CD4-positive, alpha-beta T cell treated with Interleukin-1 beta for 1 hour (primary cell): Measurements from ENCODE around the gene NPTXR.

ENCODE experiments used
- DNase-seq, 2 donors: peaks; one replicate each; pipeline ENCODE4 v3.0.0-alpha.2; 2020 to 2022

NPTXR gene

DNA sequence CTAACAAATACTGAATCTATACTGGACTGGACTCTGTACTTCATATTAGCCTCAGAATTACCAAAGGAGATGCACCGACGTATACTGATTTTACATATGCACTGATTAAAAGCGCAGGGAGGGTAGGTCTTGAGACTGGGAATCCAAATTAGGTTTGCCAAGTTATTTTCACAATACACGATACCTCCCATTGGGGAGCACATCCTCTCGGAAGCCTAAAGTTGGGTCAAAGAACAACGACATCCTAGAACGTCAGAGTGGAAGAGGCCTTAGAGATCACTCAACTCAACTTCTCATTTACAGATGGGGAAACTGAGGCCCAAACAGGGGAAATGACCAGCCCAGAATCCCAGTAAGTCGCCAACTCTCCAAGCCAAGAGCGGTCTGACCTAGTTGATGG, 50.5 kb downstream of the NPTXR start:
- no peak for DNase-seq

DNA sequence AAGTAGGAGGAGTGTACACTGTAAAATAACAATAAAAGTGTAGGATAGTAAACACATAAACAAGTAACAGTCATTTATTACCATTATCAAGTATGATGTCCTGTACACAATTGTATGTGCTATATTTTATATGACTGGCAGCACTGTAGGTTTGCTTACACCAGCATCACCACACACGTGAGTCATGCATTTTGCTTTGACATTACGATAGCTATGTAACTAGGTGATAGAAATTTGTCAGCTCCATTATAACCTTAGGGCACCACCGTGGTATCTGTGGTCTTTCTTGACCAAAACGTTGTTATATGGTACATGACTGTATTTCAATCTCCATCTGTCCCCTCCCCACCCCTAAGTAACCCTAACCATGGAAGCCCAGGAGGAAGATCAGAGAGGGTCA, 51.0 kb downstream of the NPTXR start:
- no peak for DNase-seq

DNA sequence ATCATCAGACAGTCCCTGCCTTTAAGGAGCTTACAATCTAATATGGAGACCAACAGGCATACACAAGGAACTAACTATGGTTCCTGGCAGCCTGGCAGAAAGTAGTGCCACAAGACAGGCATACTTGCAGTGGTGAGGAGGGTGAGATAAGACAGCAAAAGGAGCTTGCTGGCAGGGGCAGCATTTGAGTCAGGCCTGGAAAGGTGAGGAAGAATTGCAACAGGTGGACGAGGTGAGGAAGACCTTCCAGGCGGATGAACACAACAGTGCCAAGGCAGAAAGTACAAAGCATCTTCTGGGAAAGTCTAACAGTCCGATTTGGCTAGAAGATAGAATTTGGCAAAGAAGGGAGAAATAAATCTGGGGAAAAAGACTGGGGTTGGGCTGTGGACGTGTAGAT, 54.2 kb downstream of the NPTXR start:
- DNase-seq, result no peak

DNA sequence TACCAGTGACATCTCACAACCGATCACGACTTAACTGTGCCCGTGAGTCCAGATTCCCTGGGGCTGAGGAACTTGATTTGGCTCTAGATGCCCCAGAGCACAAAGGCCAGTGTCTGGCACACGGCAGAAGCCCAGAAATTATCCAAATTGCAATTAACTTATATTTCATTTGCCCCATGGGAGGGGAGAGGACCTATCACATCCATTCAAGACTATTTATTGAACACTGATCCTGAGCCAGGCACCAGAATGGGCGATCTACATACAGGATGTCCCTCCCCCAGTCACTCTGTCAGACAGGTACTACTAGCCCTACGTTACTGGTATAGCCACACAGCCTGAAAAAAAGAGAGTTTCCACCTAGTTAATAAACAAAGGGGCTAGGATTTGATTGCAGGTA, 55.0 kb downstream of the NPTXR start:
- no peak for DNase-seq

DNA sequence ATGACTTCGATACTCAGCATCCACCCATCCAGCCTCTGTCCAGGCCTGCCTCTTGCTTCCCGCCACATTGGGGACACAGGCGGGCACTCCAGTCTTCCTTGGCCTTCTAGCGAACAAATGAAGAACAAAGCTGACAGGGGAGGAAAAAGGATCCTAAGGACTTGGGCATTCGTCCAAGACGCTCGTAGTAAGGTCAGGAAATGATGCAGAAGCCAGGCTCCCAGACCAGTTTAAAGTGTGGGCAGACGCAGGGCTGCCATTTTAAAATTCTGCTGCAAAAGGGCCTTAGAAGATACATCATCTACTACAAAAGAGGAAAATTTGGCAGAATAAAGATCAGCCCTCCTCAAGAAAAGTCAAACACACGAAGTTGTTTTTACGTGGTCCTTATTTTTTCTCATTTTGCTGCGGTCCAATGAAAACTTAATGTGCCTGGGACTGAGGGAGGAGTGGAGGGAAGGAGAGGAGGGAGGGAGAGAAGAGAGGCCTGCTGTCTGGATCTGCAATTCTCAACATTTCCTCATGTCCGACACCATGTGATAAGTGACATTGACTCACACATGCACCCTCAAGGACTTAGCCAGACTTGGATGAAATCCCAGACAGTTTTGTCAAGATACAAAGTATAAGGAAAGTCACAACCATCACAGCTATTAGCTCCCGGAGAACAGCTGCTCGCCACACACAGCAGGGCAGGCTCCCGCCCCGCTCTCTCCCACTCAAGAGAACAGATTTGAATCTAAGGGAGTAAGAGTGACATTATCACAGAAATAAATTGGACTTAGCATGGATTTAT, 55.6 kb downstream of the NPTXR start:
- no peak for DNase-seq

DNA sequence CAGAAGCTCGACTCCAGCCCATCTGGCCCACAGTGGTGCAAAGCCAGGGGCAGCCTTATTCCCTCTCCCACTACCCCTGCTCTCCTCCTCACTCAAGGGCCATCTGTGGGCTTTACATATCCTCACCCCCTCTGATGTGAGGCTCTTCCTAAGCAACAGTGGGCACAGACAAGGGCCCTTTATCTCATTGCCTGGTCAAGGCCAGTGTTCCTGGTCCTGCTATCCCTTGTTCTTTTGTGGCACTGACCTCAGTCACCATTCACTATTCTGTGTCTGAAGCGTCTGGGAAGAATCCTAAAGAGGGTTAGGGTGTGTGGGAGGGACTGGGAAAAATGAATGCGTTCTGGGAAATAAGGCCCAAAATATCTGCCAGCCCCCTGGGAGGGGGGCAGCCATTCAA, 57.2 kb downstream of the NPTXR start:
- DNase-seq, result no peak

DNA sequence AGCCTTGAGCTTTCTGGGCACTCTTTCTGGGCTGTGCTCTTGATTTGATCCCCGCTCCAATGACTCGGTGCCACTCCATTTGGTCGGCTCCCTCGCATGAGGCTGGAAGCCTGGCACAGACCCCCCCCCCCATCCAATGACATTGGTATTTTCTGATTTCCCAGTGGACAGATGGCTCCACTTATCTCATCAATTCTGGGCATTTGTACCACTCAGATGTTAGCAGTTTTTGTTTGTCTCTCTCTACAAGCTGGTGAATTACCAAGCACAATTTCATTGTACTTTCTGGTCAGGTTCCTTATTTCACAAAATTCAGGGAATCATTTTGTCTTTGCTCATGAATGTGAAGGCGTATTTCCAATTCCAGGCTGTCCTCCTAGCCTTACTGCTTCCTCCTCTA, 59.0 kb downstream of the NPTXR start:
- DNase-seq, result no peak

DNA sequence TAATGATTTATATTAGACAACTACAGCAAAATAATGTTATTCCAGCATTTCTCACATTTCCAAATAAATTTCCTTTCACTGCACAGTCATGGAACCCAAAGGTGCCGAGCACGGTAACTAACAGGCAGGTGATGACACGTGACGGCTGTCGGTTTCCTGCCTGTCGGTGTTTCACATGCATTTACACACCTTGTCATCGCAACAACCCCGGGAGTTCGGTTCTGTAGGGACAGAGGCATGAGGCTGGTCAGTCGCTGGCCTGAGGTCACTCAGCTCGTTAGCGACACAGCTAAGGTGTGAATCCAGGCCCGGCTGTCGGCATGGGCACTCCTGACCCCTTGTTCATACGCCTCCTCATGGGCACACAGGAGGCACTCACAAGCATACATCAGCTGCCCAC, 59.8 kb downstream of the NPTXR start:
- no peak for DNase-seq

DNA sequence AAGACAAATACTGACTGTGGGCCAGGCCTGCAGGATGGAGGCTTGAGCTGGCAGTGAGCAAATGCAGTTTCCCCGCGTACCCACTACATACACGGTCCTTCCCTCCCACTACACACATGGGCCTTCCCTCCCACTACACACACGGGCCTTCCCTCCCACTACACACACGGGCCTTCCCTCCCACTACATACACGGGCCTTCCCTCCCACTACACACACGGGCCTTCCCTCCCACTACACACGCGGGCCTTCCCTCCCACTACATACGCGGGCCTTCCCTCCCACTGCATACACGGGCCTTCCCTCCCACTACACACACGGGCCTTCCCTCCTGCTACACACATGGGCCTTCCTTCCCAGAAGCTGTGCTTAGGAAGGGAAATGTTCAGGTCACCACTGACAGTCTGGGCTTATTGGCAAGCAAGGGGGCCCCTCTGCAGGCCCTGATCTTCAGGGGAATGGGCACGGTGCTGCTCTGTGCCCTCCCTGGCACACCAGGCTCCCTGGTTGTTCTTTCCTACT, 60.7 kb downstream of the NPTXR start:
- no peak for DNase-seq

DNA sequence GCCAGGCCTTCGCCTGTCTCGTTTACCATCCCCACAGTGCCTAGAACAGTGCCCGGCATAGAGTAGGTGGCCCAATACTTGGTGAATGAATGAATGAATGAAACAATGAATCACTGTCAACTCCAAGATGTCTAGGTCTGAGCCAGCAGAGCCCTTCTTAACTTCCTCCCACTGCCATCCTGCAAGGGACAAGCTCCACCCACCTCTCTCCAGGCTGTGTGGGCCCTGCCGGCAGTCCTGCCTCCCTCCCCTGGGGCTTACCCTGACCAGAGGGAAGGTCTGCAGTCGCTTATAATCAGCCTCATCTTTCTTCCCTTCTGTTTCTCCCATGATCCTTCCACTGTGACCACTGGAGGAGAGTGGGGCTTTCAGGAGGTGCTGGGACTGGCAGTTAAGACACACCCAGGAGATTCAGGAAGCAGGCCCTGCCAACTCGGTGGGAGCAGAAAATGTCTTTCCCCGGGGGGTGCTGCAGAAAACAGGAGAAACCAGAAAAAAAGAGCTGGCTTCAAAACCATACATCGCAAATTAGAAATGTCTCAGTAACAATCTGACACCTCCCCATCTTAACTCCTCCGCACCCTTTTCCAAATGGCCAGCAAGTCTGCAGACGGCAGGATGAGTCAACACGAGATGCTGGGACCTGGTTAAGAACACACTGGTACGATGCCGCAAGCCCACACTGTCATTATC, 61.3 kb downstream of the NPTXR start:
- no peak for DNase-seq

DNA sequence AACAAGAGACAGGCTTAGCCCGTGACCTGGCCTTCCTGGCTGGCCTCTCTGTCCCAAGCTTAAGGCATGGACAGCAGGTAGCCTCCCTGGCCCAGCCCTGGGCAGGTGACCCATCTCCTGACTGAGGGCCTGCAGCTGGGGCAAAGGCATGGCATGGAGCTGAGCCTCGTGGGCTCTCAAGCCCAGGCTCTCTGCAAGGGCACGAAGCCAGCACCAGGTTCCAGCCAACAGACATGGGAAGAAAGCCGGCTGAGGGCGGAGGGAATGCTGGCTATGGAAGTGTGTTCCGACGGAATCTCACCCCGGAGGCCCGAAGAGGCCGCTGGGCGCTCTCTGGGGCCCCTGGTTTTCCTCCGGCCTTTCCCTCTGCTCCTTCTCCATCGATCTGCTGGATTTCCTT, 62.8 kb downstream of the NPTXR start:
- DNase-seq, result no peak

DNA sequence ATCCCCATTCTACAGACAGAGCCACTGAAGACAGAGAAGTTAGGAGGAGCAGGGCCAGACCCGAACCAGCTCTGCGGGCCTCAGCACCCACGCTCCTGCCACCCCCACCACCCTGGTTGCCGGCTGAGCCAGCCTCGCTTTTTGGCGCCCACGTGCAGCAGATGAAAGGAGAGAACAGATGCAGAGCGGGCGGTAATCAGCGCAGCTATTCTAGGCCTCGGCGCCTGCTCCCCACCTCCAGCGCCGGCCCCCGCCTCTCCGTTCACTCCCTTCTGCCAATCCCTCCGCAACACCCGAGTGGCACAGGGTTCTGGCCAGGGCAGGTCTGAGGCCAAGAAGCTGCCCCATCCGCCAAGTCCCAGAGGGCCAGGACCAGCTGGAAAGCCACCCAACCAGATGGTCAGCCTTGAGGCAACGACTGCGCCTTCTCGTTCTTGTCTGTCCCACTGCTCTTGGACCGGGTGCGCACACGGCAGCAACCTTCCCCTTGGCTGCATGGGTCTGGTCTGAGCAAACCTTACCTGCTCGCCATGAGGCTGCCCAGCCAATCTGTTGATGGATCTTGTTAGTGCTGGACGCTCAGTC, 66.6 kb downstream of the NPTXR start:
- DNase-seq, result no peak

DNA sequence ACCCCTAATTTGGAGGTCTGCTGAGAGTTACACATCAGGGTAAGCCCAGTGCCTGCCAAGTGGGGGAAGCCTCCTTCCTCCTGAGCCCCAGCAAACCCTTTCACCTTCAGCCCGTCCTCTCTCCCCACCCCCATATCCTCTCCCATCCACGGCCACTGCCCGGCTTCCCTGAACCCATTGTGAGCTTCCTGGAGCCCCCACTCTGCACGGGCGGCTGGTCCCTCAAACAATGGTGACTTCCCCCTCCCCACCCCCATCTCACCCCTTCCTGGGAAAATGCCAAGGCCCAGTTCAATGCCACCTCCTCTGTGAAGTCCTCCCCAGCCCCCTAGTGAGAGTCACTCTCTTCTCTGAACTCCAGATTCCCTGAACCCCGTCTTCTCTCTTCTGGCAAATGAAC, 67.7 kb downstream of the NPTXR start:
- no peak for DNase-seq

DNA sequence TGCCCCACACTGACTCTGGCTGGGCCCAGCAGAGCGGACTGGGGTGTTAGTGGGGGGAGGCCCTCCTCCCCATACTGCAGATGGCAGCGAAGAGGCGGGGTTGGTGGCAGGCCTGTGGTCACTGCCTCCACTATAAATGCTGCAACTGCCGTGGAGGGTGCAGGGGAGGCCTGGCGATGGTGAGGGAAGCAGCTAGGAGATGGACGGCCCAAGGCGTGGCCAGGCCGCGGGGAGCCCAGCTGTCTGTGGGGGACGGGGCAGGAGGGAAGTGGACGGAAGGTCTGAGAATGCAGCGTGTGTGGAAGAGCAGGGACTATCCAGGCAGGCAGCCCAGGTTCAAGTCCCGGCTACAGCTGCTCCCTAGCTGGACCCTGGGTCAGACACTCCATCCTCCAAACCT, 68.2 kb downstream of the NPTXR start:
- DNase-seq, result no peak

DNA sequence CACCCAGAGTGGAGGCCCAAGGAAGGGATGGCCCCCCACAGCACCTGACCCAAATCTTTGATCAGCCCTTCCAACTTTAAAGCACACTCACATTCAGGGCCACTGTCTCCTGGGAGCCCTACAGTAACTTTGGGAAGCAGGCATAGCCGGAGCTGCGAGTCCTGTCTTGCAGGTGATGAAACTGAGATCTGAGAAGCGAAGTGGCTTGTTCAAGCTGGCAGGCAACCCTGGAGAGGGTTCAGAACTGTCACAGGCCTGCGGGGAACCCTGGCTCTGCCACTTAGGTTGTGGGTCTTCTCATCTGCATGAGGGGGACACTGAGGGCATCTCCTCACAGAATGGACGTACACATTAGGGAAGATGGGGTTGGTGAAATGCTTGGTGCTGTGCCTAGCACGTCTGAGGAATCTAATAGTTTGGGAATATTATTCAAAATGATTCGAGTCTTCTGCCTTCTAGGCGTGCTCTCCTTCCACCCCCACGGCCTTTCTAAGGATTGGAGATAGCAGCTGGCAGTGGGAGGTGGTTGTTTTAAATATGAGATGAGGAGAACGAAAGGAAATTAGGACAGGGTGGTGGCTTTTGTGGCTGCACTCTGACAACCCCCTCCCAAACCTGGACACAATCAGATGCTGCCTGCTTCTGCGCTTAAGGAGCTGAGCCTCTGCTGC, 69.2 kb downstream of the NPTXR start:
- DNase-seq, result no peak

DNA sequence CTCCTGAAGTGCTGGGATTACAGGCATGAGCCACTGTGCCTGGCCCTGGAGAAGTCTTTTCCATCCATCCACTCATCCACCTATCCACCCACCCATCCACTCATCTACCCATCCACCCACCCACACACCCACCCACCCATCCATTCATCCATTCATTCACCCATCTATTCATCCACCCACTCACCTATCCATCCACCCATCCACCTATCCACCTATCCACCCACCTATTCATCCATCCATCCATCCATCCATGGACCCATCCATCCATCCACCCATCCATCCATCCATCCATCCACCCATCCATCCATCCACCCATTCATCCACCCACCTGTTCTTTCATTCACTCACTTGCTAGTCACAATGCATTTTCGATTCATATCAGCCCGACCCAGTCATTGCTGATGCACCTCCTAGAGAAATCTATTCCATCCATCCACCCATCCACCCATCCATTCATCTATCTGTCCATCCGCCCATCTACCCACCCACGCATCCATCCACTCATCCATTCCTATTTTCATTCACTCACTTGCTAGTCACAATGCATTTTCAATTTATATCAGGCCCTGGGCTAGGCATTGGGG, 70.4 kb downstream of the NPTXR start:
- DNase-seq, result no peak

DNA sequence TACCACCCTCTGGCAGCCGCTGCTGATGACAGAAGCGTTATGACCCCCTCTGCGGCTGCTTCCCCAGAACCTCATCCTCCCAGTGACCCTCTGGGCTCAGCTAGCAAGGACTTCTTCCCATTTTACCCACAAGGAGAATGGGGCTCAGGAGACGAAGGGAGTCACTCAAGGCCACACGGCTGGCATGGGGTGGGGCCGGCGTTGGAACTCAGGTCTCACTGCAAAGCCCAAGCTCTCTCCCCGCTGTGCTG, 71.3 kb downstream of the NPTXR start:
- no peak for DNase-seq

DNA sequence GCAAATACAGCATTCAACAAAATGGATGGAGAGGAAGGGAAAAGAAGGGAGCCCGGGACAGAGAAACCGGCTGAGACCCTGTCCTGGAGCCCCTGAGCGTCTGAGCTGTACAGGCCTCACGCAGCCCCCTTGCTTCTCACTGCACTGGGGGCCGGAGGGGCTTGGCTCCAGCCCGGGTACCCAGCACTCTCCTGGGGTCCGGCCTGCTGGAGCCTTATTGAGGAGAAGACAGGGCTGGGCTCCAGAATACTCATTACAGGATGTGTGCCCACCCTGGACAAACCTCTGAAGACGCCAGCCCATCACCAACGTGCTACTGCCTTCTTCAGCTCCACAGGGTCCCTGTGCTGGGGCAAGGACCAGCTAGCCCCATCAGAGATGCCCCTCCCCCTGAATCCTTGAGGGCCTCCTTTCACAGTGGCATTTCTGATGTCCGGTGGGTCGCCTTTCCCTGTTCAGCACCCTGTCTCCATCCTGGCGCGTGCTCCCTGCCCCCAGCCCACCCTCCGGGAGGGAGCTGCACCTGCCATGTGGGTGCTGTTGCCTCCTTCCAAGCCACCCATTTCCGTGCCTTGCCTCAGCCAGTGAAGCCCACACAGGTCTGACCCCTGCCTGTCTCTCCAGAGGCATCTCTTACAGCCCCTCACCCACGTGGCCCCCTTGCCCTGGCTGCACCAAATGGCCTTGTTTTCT, 73.4 kb downstream of the NPTXR start:
- no peak for DNase-seq
